Right lobe of liver (tissue), 4 donors: ENCODE results near the gene CHP2.

Experiments
- POLR2A ChIP-seq: fragments of 450-650 bp; IDR thresholded peaks from one replicate; pipeline ENCODE4 v1.6.1; 2017; ENCODE audit warnings: antibody characterized with exemption, mild to moderate bottlenecking
- TF ChIP-seq, protein P1 (sequence below), 4 donors: fragments of 200-600 bp in 3 of 4; fragments of 450-650 bp in 1 of 4; IDR thresholded peaks; one replicate each; pipeline versions ENCODE4 v1.5.1 to v1.8.0; 2016 to 2022; ENCODE audit warnings: antibody characterized with exemption in 4 of 4, mild to moderate bottlenecking in 2 of 4
- donor health status: DM: no; HTN: no; CAD: no.
- donor health status: DM: no; HTN: no; CAD: no.
- donor health status: DM: no; HTN: yes; CAD: no.

- TF ChIP-seq POLR2A, result no peak
- TF ChIP-seq, protein P1, sequence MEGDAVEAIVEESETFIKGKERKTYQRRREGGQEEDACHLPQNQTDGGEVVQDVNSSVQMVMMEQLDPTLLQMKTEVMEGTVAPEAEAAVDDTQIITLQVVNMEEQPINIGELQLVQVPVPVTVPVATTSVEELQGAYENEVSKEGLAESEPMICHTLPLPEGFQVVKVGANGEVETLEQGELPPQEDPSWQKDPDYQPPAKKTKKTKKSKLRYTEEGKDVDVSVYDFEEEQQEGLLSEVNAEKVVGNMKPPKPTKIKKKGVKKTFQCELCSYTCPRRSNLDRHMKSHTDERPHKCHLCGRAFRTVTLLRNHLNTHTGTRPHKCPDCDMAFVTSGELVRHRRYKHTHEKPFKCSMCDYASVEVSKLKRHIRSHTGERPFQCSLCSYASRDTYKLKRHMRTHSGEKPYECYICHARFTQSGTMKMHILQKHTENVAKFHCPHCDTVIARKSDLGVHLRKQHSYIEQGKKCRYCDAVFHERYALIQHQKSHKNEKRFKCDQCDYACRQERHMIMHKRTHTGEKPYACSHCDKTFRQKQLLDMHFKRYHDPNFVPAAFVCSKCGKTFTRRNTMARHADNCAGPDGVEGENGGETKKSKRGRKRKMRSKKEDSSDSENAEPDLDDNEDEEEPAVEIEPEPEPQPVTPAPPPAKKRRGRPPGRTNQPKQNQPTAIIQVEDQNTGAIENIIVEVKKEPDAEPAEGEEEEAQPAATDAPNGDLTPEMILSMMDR (IDR thresholded peaks at IDR 0.05), result no peak
Observed at GRCh38 chr16:23773339-23773738, 18.5 kb downstream of the CHP2 start.
